OCI-LY7 (cell line): ENCODE measurements around the gene UGDH. TPM values are rescaled to one million over a fixed set of nuclear protein-coding genes. Genes with fewer than 3 reads are reported as not detected.

Source experiments
- BruUV-seq: library from RNA; stranded (reverse); fragments of 400-500 nt; replicated peaks from 2 replicates; lab custom pipeline; 2021; lab: Mats Ljungman, UMichigan
- CTCF ChIA-PET: fragments of 300-600 bp; sonication (Branson Sonifier 250); formaldehyde crosslinking; loops from one replicate; lab custom pipeline; 2022; ENCODE audit warnings: antibody characterized with exemption; ENCODE audit not compliant: unreplicated experiment; lab: Charles Lee
- POLR2A ChIA-PET: fragments of 300-600 bp; sonication (Branson Sonifier 250); formaldehyde crosslinking; loops from one replicate; lab custom pipeline; 2022; ENCODE audit warnings: antibody characterized with exemption; lab: Charles Lee
- DNase-seq: peaks from one replicate; pipeline ENCODE4 v3.0.0-alpha.2; 2015; ENCODE audit warnings: low spot score
- H2AFZ ChIP-seq: fragments of 200-600 bp; sonication (generic), shearing (Covaris generic); 2 replicates; pipeline ENCODE4 v1.6.1; 2014; ENCODE audit warnings: mild to moderate bottlenecking, antibody characterized with exemption, low read length, moderate library complexity
- H3K27ac ChIP-seq: fragments of 200-600 bp; sonication (generic); 2 replicates; pipeline ENCODE4 v1.5.1; 2014; ENCODE audit warnings: mixed run types, low read depth, mild to moderate bottlenecking, moderate library complexity, low read length, inconsistent platforms; ENCODE audit not compliant: poor library complexity, severe bottlenecking
- H3K36me3 ChIP-seq: fragments of 200-600 bp; sonication (generic); 2 replicates; pipeline ENCODE4 v1.6.1; 2014; ENCODE audit warnings: mild to moderate bottlenecking, antibody characterized with exemption, low read length, moderate library complexity, mixed read lengths; ENCODE audit not compliant: insufficient read depth
- H3K4me1 ChIP-seq: fragments of 200-600 bp; sonication (generic); 2 replicates; pipeline ENCODE4 v1.5.1; 2014; ENCODE audit warnings: mild to moderate bottlenecking, low read length; ENCODE audit not compliant: insufficient read depth, poor library complexity, severe bottlenecking
- H3K4me2 ChIP-seq: fragments of 200-600 bp; sonication (generic); 2 replicates; pipeline ENCODE4 v1.6.1; 2014; ENCODE audit warnings: mild to moderate bottlenecking, low read length
- H3K4me3 ChIP-seq: fragments of 200-600 bp; sonication (generic); 2 replicates; pipeline ENCODE4 v1.5.1; 2014; ENCODE audit warnings: mild to moderate bottlenecking, low read depth, low read length; ENCODE audit not compliant: poor library complexity, severe bottlenecking
- H3K79me2 ChIP-seq: fragments of 200-600 bp; sonication (generic); 2 replicates; pipeline ENCODE4 v1.6.1; 2016; ENCODE audit warnings: low read depth, mild to moderate bottlenecking, low read length, moderate library complexity, mixed read lengths; ENCODE audit not compliant: insufficient read depth
- H3K9me2 ChIP-seq: fragments of 200-600 bp; sonication (generic); 2 replicates; pipeline ENCODE4 v1.6.1; 2016; ENCODE audit warnings: mild to moderate bottlenecking, low read length, mixed read lengths; ENCODE audit not compliant: insufficient read depth
- H3K9me3 ChIP-seq: fragments of 200-600 bp; sonication (generic); 2 replicates; pipeline ENCODE4 v1.6.1; 2014; ENCODE audit warnings: mild to moderate bottlenecking, mixed run types, low read length, mixed read lengths
- H4K20me1 ChIP-seq: fragments of 200-600 bp; sonication (generic); 2 replicates; pipeline ENCODE4 v1.6.1; 2014; ENCODE audit warnings: mild to moderate bottlenecking, antibody characterized with exemption, low read length, moderate library complexity, mixed read lengths; ENCODE audit not compliant: insufficient read depth
- CTCF ChIP-seq: fragments of 200-600 bp; sonication (generic); conservative IDR thresholded peaks from 2 replicates; pipeline ENCODE4 v1.5.1; 2014; ENCODE audit warnings: mild to moderate bottlenecking, antibody characterized with exemption, low read length, moderate library complexity, mixed read lengths
- EZH2phosphoT487 ChIP-seq: fragments of 200-600 bp; sonication (generic); IDR thresholded peaks from 2 replicates; pipeline ENCODE4 v1.6.1; 2018; ENCODE audit warnings: low read depth, borderline replicate concordance, mild to moderate bottlenecking, mixed run types, antibody characterized with exemption, low read length, moderate library complexity, mixed read lengths
- intact Hi-C: fragments of 100-400 bp; cut with micrococcal nuclease; formaldehyde crosslinking; loops from one replicate; pipeline ENCODE4 v1.10.0; 2022; ENCODE audit not compliant: unreplicated experiment
- total RNA-seq, 2 experiments: library from RNA; depleted of rRNA in 1 of 2; stranded (reverse); fragments of >200 nt in 1 of 2; shearing (Covaris generic) in 1 of 2; gene quantifications; 2 replicates each; pipeline ENCODE4 v1.2.3, GENCODE V29; 2014 to 2022

The UGDH gene
- total RNA-seq, 2 experiments from 2014 or later: 8.1 to 33.6 TPM

GRCh38 chr4:39452153-39452859 lies 74.9 kb downstream of the UGDH start:
- peaks cover 98% of the 10 kb centered on the region for H3K36me3 ChIP-seq
- H3K9me2 ChIP-seq: no peaks in the 10 kb centered on the region
- H3K4me2 ChIP-seq: no peak overlapping the region
- no peak for DNase-seq
- H3K27ac ChIP-seq: no peak overlapping the region
- no peak for TF ChIP-seq CTCF
- TF ChIP-seq EZH2phosphoT487: no peak
- CTCF ChIA-PET: no interaction called here
- POLR2A ChIA-PET: no interaction called here
- intact Hi-C loops: loop anchor here (10.0 kb wide), 1 partner anchor 688 kb away; no protein-coding TSS in a partner anchor
- H3K4me1 ChIP-seq: peaks cover 38% of the 10 kb centered on the region
- H2AFZ ChIP-seq: no peak overlapping the region
- no peak overlapping the region for H3K4me3 ChIP-seq
- H3K79me2 ChIP-seq: peaks cover 40% of the 10 kb centered on the region
- no peaks in the 10 kb centered on the region for H3K9me3 ChIP-seq
- H4K20me1 ChIP-seq: peaks cover 45% of the 10 kb centered on the region
- BruUV-seq: no TSS peak

- POLR2A ChIA-PET: interaction anchor here (0.7 kb wide), 2 partner anchors 14 to 715 kb away, joined by 4 to 5 read pairs; no protein-coding TSS in a partner anchor
- Histone ChIP-seq H3K4me3 (no peak overlapping the region), H3K36me3 (peaks cover 91% of the 10 kb centered on the region), H4K20me1 (peaks cover 37% of the 10 kb centered on the region), H3K27ac (no peak overlapping the region), H3K9me3 (no peaks in the 10 kb centered on the region), H3K79me2 (peaks cover 32% of the 10 kb centered on the region), H3K4me2 (no peak overlapping the region), H2AFZ (no peak overlapping the region), H3K9me2 (no peaks in the 10 kb centered on the region), H3K4me1 (peaks cover 32% of the 10 kb centered on the region)
- BruUV-seq: no TSS peak
- intact Hi-C loops: loop anchor here (10.0 kb wide), 1 partner anchor 687 kb away; no protein-coding TSS in a partner anchor
- TF ChIP-seq EZH2phosphoT487 (no peak), CTCF (no peak)
- no peak for DNase-seq
- CTCF ChIA-PET: no interaction called here
These were observed 75.7 kb downstream of the UGDH start for GRCh38 chr4:39451423-39452023.

GRCh38 chr4:39450618-39451017 lies 76.6 kb downstream of the UGDH start:
- Histone ChIP-seq H3K4me2 (no peak overlapping the region), H3K4me3 (no peak overlapping the region), H2AFZ (no peak overlapping the region), H3K36me3 (peaks cover 82% of the 10 kb centered on the region), H3K9me2 (no peaks in the 10 kb centered on the region), H4K20me1 (peaks cover 31% of the 10 kb centered on the region), H3K9me3 (no peaks in the 10 kb centered on the region), H3K27ac (no peak overlapping the region), H3K4me1 (peaks cover 23% of the 10 kb centered on the region), H3K79me2 (peaks cover 23% of the 10 kb centered on the region)
- intact Hi-C loops: loop anchor here (10.0 kb wide), 1 partner anchor 686 kb away; no protein-coding TSS in a partner anchor
- no TSS peak for BruUV-seq
- ChIA-PET CTCF (no interaction called here), POLR2A (interaction anchor here (0.7 kb wide), 2 partner anchors 14 to 714 kb away, joined by 4 to 5 read pairs; no protein-coding TSS in a partner anchor)
- no peak for DNase-seq
- no peak for TF ChIP-seq EZH2phosphoT487
- no peak for TF ChIP-seq CTCF
